GM23248 (cell line): ENCODE data around the gene PEX6. TPM values are rescaled to one million over a fixed set of nuclear protein-coding genes. Genes with fewer than 3 reads are reported as not detected.

Source experiments
- DNase-seq: peaks from one replicate; pipeline ENCODE4 v3.0.0-alpha.2; 2015
- H2AFZ ChIP-seq: fragments of 200-600 bp; sonication (generic); 2 replicates; pipeline ENCODE4 v1.6.1; 2016; ENCODE audit warnings: antibody characterized with exemption
- H3F3A ChIP-seq: fragments of 200-600 bp; sonication (generic); 2 replicates; pipeline ENCODE4 v1.6.1; 2016; ENCODE audit warnings: mild to moderate bottlenecking, antibody characterized with exemption, mixed run types; ENCODE audit not compliant: insufficient read depth
- H3K27ac ChIP-seq: fragments of 200-600 bp; sonication (generic); 2 replicates; pipeline ENCODE4 v1.5.1; 2016; ENCODE audit warnings: mild to moderate bottlenecking
- H3K27me3 ChIP-seq: fragments of 200-600 bp; sonication (generic); replicated peaks from 2 replicates; pipeline ENCODE4 v1.6.1; 2016; ENCODE audit warnings: mild to moderate bottlenecking; ENCODE audit not compliant: insufficient read depth
- H3K36me3 ChIP-seq: fragments of 200-600 bp; sonication (generic); 2 replicates; pipeline ENCODE4 v1.6.1; 2016; ENCODE audit warnings: low read depth, mild to moderate bottlenecking
- H3K4me1 ChIP-seq: fragments of 200-600 bp; sonication (generic); 2 replicates; pipeline ENCODE4 v1.6.1; 2016; ENCODE audit warnings: mild to moderate bottlenecking; ENCODE audit not compliant: insufficient read depth
- H3K4me2 ChIP-seq: fragments of 200-600 bp; sonication (generic); one replicate; pipeline ENCODE4 v1.6.1; 2016; ENCODE audit warnings: mild to moderate bottlenecking; ENCODE audit not compliant: unreplicated experiment
- H3K4me3 ChIP-seq: fragments of 200-600 bp; sonication (generic); 2 replicates; pipeline ENCODE4 v1.5.1; 2016; ENCODE audit warnings: mild to moderate bottlenecking
- H3K79me2 ChIP-seq: fragments of 200-600 bp; sonication (generic); 2 replicates; pipeline ENCODE4 v1.6.1; 2016; ENCODE audit warnings: mild to moderate bottlenecking; ENCODE audit not compliant: insufficient read depth
- H3K9ac ChIP-seq: fragments of 200-600 bp; sonication (generic); 2 replicates; pipeline ENCODE4 v1.6.1; 2016; ENCODE audit warnings: mild to moderate bottlenecking
- H3K9me2 ChIP-seq: fragments of 200-600 bp; sonication (generic); 2 replicates; pipeline ENCODE4 v1.6.1; 2016; ENCODE audit warnings: mixed run types, mild to moderate bottlenecking, moderate library complexity; ENCODE audit not compliant: insufficient read depth
- H3K9me3 ChIP-seq: fragments of 200-600 bp; sonication (generic); one replicate; pipeline ENCODE4 v1.6.1; 2017; ENCODE audit warnings: low read depth
- H4K20me1 ChIP-seq: fragments of 200-600 bp; sonication (generic); 2 replicates; pipeline ENCODE4 v1.6.0; 2016; ENCODE audit not compliant: insufficient read depth
- EZH2 ChIP-seq: fragments of 200-600 bp; sonication (generic); IDR thresholded peaks from 2 replicates; pipeline ENCODE4 v1.6.1; 2018; ENCODE audit warnings: antibody characterized with exemption, mild to moderate bottlenecking; ENCODE audit not compliant: insufficient read depth, poor library complexity, severe bottlenecking
- EZH2phosphoT487 ChIP-seq: fragments of 200-600 bp; sonication (generic); IDR thresholded peaks from 2 replicates; pipeline ENCODE4 v1.6.1; 2018; ENCODE audit warnings: antibody characterized with exemption, moderate library complexity, mild to moderate bottlenecking, low read depth; ENCODE audit not compliant: insufficient read depth
- WGBS, 2 experiments: methylation state at CpG; one replicate each; pipeline ENCODE4 v1.1.6; 2015 to 2017; ENCODE audit warnings: low lambda C conversion rate in 2 of 2, low coverage in 1 of 2; ENCODE audit errors: missing lambda C conversion rate in 2 of 2; 5-methylcytosine and 5-hydroxymethylcytosine counted together
- in situ Hi-C: fragments of 300-500 bp; cut with MboI; formaldehyde crosslinking; loops from 2 replicates; pipeline ENCODE4 v1.15.0; 2020
- polyA plus RNA-seq: library from polyadenylated mRNA; unstranded; fragments of >200 nt; fragmentation: Nextera tagmentation; extraction: Ambion mirVana; gene quantifications from 2 replicates; pipeline ENCODE4 v1.2.1, GENCODE V29; 2016
- total RNA-seq: library from RNA; depleted of rRNA; stranded (reverse); fragments of >200 nt; shearing (Covaris generic); gene quantifications from 2 replicates; pipeline ENCODE4 v1.2.3, GENCODE V29; 2014

PEX6 gene
- total and polyA plus RNA-seq, 2 experiments from 2014 or later = 12.5 to 44.2 TPM

DNA sequence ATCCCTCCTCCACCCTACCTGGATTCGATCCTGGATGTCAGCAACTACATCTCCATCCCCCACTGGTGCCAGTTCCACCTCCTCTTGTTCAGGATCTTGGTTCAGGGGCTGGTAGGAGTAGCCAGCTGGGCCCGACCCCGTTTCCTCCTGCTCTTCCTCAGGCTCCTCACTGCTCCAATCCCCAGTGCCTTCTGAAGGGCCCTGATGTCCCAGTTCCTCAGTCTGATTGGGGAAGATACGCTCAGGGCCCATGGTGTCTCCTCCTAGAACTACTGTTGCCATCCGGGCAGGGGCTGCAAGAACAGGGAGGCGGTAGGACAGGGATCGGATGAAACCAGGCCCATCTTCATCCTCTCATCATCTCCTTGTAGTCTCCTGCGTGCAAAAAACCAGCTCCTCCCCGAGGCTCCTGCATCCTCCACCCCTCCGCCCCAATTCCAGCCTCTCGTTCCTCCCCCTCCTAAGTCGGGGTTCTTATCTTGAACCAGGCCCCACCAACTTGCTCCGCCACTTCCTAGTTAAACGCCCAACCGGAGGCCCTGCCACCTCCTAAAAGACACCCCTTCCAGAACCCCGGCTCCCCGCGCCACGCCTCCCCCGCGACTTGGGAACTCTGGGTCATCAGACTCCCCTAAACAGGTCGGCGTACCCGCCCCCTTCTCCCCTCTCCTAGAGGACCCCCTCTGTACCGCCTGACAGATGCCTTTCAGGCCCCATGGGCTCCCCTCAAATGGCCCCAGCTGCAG is 34.3 kb upstream of the PEX6 start:
- peak overlapping the region; percentile 88 for H3K9ac ChIP-seq
- no peak for TF ChIP-seq EZH2phosphoT487
- TF ChIP-seq EZH2 = no peak
- peak; percentile 57 for DNase-seq
- no peaks in the 10 kb centered on the region for H3K9me3 ChIP-seq
- 4 to 7% methylated on average over 8 to 25 of the region's 25 CpGs for WGBS, 2 experiments
- no peaks in the 10 kb centered on the region for H3K27me3 ChIP-seq
- H3K9me2 ChIP-seq = no peaks in the 10 kb centered on the region
- peaks cover 73% of the 10 kb centered on the region for H3K79me2 ChIP-seq
- in situ Hi-C loops = no loop called here
- peak overlapping the region; percentile 61 for H3K27ac ChIP-seq
- H3K4me2 ChIP-seq = peak overlapping the region; percentile 94
- peak overlapping the region; percentile 90 for H3K4me3 ChIP-seq
- H2AFZ ChIP-seq = peak overlapping the region; percentile 90
- H3F3A ChIP-seq = 0 out of 2 replicates have a peak, but pooled peaks cover 23% of the 10 kb centered on the region
- peaks cover 10% of the 10 kb centered on the region; the same call in 1 of the 2 replicates for H3K36me3 ChIP-seq
- peaks cover 32% of the 10 kb centered on the region for H3K4me1 ChIP-seq
- H4K20me1 ChIP-seq = no peaks in the 10 kb centered on the region; the same call in 1 of the 2 replicates

DNA sequence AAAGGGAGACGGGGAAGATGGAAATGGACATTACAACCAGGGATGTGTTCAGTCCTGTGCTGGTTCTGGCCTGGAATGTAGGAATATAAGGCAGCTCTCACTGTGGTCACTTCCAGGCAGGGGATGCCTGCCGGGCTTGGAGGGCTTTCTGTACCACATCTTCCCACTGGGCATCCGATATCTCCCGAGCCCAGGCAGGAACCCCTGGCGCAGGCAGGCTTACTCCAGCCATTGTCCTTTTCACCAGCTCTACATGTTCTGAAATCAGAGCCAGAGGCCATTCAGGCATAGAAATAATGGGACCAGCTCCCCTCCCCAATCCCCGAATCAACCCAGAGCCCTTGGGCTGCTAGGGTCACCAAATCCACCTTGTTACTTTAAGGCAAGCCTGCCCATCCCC is 33.4 kb upstream of the PEX6 start:
- H3K9me3 ChIP-seq = no peaks in the 10 kb centered on the region
- no peaks in the 10 kb centered on the region; the same call in 1 of the 2 replicates for H4K20me1 ChIP-seq
- H3K4me2 ChIP-seq = peak overlapping the region; percentile 94
- no peaks in the 10 kb centered on the region for H3K9me2 ChIP-seq
- H3K36me3 ChIP-seq = peaks cover 4% of the 10 kb centered on the region; the same call in 1 of the 2 replicates
- no peak for DNase-seq
- no peaks in the 10 kb centered on the region for H3K27me3 ChIP-seq
- H2AFZ ChIP-seq = no peak overlapping the region
- TF ChIP-seq EZH2phosphoT487 (no peak), EZH2 (no peak)
- peak overlapping the region; percentile 61 for H3K27ac ChIP-seq
- peaks cover 63% of the 10 kb centered on the region for H3K79me2 ChIP-seq
- H3K4me3 ChIP-seq = peak overlapping the region; percentile 90
- in situ Hi-C loops = no loop called here
- H3F3A ChIP-seq = 0 out of 2 replicates have a peak, but pooled peaks cover 14% of the 10 kb centered on the region
- H3K9ac ChIP-seq = peak overlapping the region; percentile 88
- WGBS, 2 experiments = 59 to 66% methylated on average over 6 of the region's 6 CpGs
- peaks cover 32% of the 10 kb centered on the region for H3K4me1 ChIP-seq

DNA sequence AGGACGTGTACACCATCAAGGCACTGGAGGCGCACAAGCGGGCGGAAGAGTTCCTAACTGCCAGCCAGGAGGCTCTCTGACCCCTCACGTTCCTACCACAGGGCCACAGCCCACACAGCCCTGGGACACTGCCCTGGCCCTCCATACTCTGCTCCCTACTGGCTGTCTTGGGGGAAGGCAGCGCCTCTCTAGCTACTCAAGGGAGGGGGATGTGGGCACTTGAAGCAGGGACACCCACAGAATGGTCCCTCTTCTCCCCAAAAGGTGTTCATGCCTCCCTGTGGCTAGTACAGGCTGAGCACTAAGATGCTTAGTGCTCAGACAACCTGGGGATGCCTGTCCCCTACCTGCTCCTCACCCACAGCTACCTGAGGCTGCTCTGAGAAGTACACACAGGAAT is 32.2 kb upstream of the PEX6 start:
- peaks cover 4% of the 10 kb centered on the region; the same call in 1 of the 2 replicates for H3K36me3 ChIP-seq
- H3K9ac ChIP-seq = no peak overlapping the region
- H3K27me3 ChIP-seq = no peaks in the 10 kb centered on the region
- H3K9me2 ChIP-seq = no peaks in the 10 kb centered on the region
- H3F3A ChIP-seq = 0 out of 2 replicates have a peak, but pooled peaks cover 13% of the 10 kb centered on the region
- no peak overlapping the region for H2AFZ ChIP-seq
- no peaks in the 10 kb centered on the region for H4K20me1 ChIP-seq
- 82 to 85% methylated on average over 6 of the region's 6 CpGs for WGBS, 2 experiments
- no peak for DNase-seq
- in situ Hi-C loops = no loop called here
- TF ChIP-seq EZH2 (no peak), EZH2phosphoT487 (no peak)
- H3K79me2 ChIP-seq = peaks cover 55% of the 10 kb centered on the region
- peaks cover 25% of the 10 kb centered on the region for H3K4me1 ChIP-seq
- H3K4me2 ChIP-seq = no peak overlapping the region
- no peaks in the 10 kb centered on the region for H3K9me3 ChIP-seq
- H3K27ac ChIP-seq = no peak overlapping the region
- H3K4me3 ChIP-seq = no peak overlapping the region

DNA sequence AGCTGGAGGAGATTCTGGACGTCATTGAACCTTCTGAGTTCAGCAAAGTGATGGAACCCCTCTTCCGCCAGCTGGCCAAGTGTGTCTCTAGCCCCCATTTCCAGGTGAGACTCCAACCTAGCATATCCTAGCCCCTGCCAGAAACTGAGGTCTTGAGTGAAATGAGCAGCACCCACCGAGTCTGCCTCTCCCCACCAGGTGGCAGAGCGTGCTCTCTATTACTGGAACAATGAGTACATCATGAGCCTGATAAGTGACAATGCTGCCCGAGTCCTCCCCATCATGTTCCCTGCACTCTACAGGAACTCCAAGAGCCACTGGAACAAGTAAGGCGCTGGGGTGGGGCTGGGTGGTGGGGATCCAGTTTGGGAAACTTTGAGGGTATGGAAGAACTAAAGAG is 30.1 kb upstream of the PEX6 start:
- H3K4me2 ChIP-seq = no peak overlapping the region
- H3K79me2 ChIP-seq = peaks cover 35% of the 10 kb centered on the region
- H3K9me3 ChIP-seq = no peaks in the 10 kb centered on the region
- H3K27ac ChIP-seq = no peak overlapping the region
- H3K36me3 ChIP-seq = peaks cover 8% of the 10 kb centered on the region; the same call in 1 of the 2 replicates
- peak; percentile 63 for DNase-seq
- no peak overlapping the region for H2AFZ ChIP-seq
- TF ChIP-seq EZH2phosphoT487 (no peak), EZH2 (no peak)
- H3K9me2 ChIP-seq = no peaks in the 10 kb centered on the region
- H4K20me1 ChIP-seq = no peaks in the 10 kb centered on the region
- 53 to 62% methylated on average over 6 of the region's 6 CpGs for WGBS, 2 experiments
- no peaks in the 10 kb centered on the region for H3K27me3 ChIP-seq
- peaks cover 15% of the 10 kb centered on the region for H3K4me1 ChIP-seq
- in situ Hi-C loops = no loop called here
- no peak overlapping the region for H3K9ac ChIP-seq
- H3F3A ChIP-seq = 0 out of 2 replicates have a peak, but pooled peaks cover 18% of the 10 kb centered on the region
- no peak overlapping the region for H3K4me3 ChIP-seq
